Karpas-422 (cell line): Measurements from ENCODE around the gene GIPC1. TPM values are rescaled to one million over a fixed set of nuclear protein-coding genes. Genes with fewer than 3 reads are reported as not detected.

Source experiments
- DNase-seq: peaks from one replicate; pipeline ENCODE4 v3.0.0-alpha.2; 2015
- H2AFZ ChIP-seq: fragments of 200-600 bp; sonication (generic); 2 replicates; pipeline ENCODE4 v1.6.1; 2014; ENCODE audit warnings: antibody characterized with exemption, low read length, mixed read lengths
- H3K27ac ChIP-seq: fragments of 200-600 bp; sonication (generic); 2 replicates; pipeline ENCODE4 v1.5.1; 2014; ENCODE audit warnings: mild to moderate bottlenecking, low read length, moderate library complexity
- H3K27me3 ChIP-seq: fragments of 200-600 bp; sonication (generic); 2 replicates; pipeline ENCODE4 v1.6.1; 2014; ENCODE audit warnings: low read length, mixed read lengths
- H3K36me3 ChIP-seq: fragments of 200-600 bp; sonication (generic); 2 replicates; pipeline ENCODE4 v1.6.1; 2014; ENCODE audit warnings: low read length, mixed read lengths; ENCODE audit not compliant: insufficient read depth
- H3K4me1 ChIP-seq: fragments of 200-600 bp; sonication (generic); 2 replicates; pipeline ENCODE4 v1.6.1; 2014; ENCODE audit warnings: mild to moderate bottlenecking, low read length, mixed read lengths
- H3K4me2 ChIP-seq: fragments of 200-600 bp; sonication (generic); 2 replicates; pipeline ENCODE4 v1.6.1; 2014; ENCODE audit warnings: low read length, low read depth, mild to moderate bottlenecking; ENCODE audit not compliant: poor library complexity, severe bottlenecking
- H3K4me3 ChIP-seq: fragments of 200-600 bp; sonication (generic); 2 replicates; pipeline ENCODE4 v1.5.1; 2014; ENCODE audit warnings: mild to moderate bottlenecking, antibody characterized with exemption, low read length, mixed read lengths
- H3K79me2 ChIP-seq: fragments of 200-600 bp; sonication (generic); 2 replicates; pipeline ENCODE4 v1.6.1; 2014; ENCODE audit warnings: mild to moderate bottlenecking, low read length, mixed read lengths
- H3K9ac ChIP-seq: fragments of 200-600 bp; sonication (generic); 2 replicates; pipeline ENCODE4 v1.6.0; 2014; ENCODE audit warnings: low read length
- H3K9me2 ChIP-seq: fragments of 200-600 bp; sonication (generic), shearing (Covaris generic); replicated peaks from 2 replicates; pipeline ENCODE4 v1.6.0; 2014; ENCODE audit warnings: mild to moderate bottlenecking, low read length, moderate library complexity; ENCODE audit not compliant: insufficient read depth
- H3K9me3 ChIP-seq: fragments of 300-700, 200-600 bp; sonication (generic); 2 replicates; pipeline ENCODE4 v1.6.1; 2014; ENCODE audit warnings: low read length, mixed read lengths
- H4K20me1 ChIP-seq: fragments of 200-600 bp; sonication (generic); 2 replicates; pipeline ENCODE4 v1.6.1; 2014; ENCODE audit warnings: mild to moderate bottlenecking, antibody characterized with exemption, low read length, low read depth; ENCODE audit not compliant: insufficient read depth
- total RNA-seq: library from RNA; depleted of rRNA; stranded (reverse); fragments of >200 nt; shearing (Covaris generic); gene quantifications from 2 replicates; pipeline ENCODE4 v1.2.3, GENCODE V29; 2014; ENCODE audit warnings: low replicate concordance

GIPC1 gene
- total RNA-seq, 1 experiment from 2014 or later: 1.9 TPM

- H2AFZ ChIP-seq: no peak overlapping the region
- no peak overlapping the region for H3K4me3 ChIP-seq
- no peak overlapping the region for H3K9ac ChIP-seq
Measured at GRCh38 chr19:14525729-14526128, 29.8 kb upstream of the GIPC1 start.

GRCh38 chr19:14520543-14520942 is 24.6 kb upstream of the GIPC1 start:
- H4K20me1 ChIP-seq: peaks cover 22% of the 10 kb centered on the region
- H3K9me3 ChIP-seq: no peaks in the 10 kb centered on the region
- no peaks in the 10 kb centered on the region for H3K27me3 ChIP-seq
- H3K9ac ChIP-seq: no peak overlapping the region
- H3K36me3 ChIP-seq: peaks cover 14% of the 10 kb centered on the region
- no peak for DNase-seq
- H3K79me2 ChIP-seq: peaks cover 21% of the 10 kb centered on the region
- H3K4me3 ChIP-seq: no peak overlapping the region
- no peak overlapping the region for H3K27ac ChIP-seq
- H3K9me2 ChIP-seq: no peaks in the 10 kb centered on the region
- H2AFZ ChIP-seq: no peak overlapping the region
- H3K4me2 ChIP-seq: no peak overlapping the region
- H3K4me1 ChIP-seq: peaks cover 20% of the 10 kb centered on the region

More at GRCh38 chr19:14525729-14526128, 29.8 kb upstream of the GIPC1 start:
- no peak overlapping the region for H3K4me2 ChIP-seq
- H3K27ac ChIP-seq: no peak overlapping the region
- H3K9me3 ChIP-seq: no peaks in the 10 kb centered on the region
- peaks cover 14% of the 10 kb centered on the region for H3K4me1 ChIP-seq
- H3K79me2 ChIP-seq: peaks cover 11% of the 10 kb centered on the region
- no peak for DNase-seq
- no peaks in the 10 kb centered on the region for H3K27me3 ChIP-seq
- no peaks in the 10 kb centered on the region for H3K36me3 ChIP-seq
- H3K9me2 ChIP-seq: no peaks in the 10 kb centered on the region
- no peaks in the 10 kb centered on the region for H4K20me1 ChIP-seq

GRCh38 chr19:14519860-14520407 is 24.0 kb upstream of the GIPC1 start:
- no peak overlapping the region for H3K27ac ChIP-seq
- peaks cover 22% of the 10 kb centered on the region for H3K4me1 ChIP-seq
- no peaks in the 10 kb centered on the region for H3K9me3 ChIP-seq
- H4K20me1 ChIP-seq: peaks cover 28% of the 10 kb centered on the region
- no peak overlapping the region; the same call in 1 of the 2 replicates for H2AFZ ChIP-seq
- H3K4me2 ChIP-seq: no peak overlapping the region
- H3K36me3 ChIP-seq: peaks cover 20% of the 10 kb centered on the region
- no peak for DNase-seq
- H3K4me3 ChIP-seq: no peak overlapping the region
- peaks cover 21% of the 10 kb centered on the region for H3K79me2 ChIP-seq
- H3K9me2 ChIP-seq: no peaks in the 10 kb centered on the region
- H3K9ac ChIP-seq: no peak overlapping the region
- no peaks in the 10 kb centered on the region for H3K27me3 ChIP-seq

DNA sequence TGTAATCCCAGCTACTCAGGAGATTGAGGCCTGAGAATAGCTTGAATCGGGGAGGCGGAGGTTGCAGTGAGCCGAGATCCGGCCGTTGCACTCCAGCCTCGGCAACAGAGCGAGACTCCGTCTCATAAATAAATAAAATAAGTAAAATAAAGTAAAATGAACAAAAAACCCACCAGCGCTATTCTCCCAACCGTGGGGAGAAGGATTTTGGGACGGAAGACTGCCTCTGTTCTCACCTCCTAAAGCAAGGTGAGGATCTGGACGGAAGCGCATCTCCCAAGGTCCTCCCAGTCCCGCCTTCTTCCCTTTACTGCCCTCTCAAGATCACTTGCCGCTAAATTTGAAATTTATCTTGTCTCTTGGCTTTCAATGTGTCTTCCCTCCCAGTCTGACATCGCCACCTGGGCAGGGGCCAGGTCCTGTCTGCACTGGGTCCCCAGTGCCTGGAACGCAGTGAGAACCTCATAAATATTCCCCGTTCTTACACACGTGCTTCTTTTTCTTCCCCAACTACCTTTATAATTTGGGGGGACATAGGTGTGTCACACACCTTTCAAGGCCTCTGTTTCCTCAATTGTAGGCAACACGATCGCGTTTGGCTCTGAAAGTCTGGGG is 23.4 kb upstream of the GIPC1 start:
- peaks cover 25% of the 10 kb centered on the region for H3K36me3 ChIP-seq
- H2AFZ ChIP-seq: no peak overlapping the region
- no peaks in the 10 kb centered on the region for H3K9me2 ChIP-seq
- DNase-seq: no peak
- no peaks in the 10 kb centered on the region for H3K27me3 ChIP-seq
- H3K9me3 ChIP-seq: no peaks in the 10 kb centered on the region
- peak overlapping the region; percentile 78 for H3K4me2 ChIP-seq
- H3K9ac ChIP-seq: peak overlapping the region; percentile 71; the same call in 1 of the 2 replicates
- no peak overlapping the region for H3K27ac ChIP-seq
- peak overlapping the region; percentile 70; the same call in 1 of the 2 replicates for H3K4me3 ChIP-seq
- H3K79me2 ChIP-seq: peaks cover 21% of the 10 kb centered on the region
- H3K4me1 ChIP-seq: peaks cover 22% of the 10 kb centered on the region
- H4K20me1 ChIP-seq: peaks cover 28% of the 10 kb centered on the region

DNA sequence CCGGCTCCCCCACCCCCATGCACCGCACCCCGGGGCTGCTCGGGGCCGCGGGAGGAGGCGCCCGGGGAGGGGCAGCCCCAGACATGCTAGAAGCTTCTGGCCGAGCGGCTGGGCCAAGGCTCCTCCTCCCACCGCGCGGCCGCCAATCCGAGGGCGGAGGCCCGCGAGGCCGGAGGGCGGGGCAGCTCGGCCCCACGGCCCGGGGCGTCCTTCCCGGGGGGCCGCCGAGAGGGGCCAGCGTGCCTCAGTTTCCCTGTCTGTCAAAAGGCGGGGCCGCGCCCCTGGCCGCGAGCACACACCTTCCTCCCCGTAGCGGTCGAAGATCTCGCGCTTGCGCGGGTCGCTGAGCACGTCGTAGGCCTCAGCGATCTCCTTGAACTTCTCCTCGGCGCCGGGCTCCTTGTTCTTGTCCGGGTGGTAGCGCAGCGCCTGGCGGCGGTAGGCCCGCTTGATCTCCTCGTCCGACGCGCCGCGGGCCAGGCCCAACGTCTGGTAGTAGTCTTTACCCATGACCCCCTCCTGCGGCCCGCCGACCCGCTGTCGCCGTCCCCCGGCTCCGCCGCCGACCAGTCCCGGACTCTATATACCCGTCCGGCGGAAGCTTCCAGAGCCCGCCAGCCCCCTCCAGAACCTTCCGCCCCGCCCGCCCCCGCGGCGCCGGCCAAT is 22.0 kb upstream of the GIPC1 start, which contains the start of gene DNAJB1:
Gene DNAJB1 (minus strand): TSS at position 558 of the 666 bp plus-strand sequence. CDS start 48 bp downstream, at position 510.
- Histone ChIP-seq H3K9ac (peak within 1 kb of the TSS; percentile 97), H3K27ac (peak within 1 kb of the TSS; percentile 60), H3K36me3 (peaks cover 25% of the 10 kb centered on the region), H3K4me2 (peak within 1 kb of the TSS; percentile 93), H3K79me2 (peaks cover 21% of the 10 kb centered on the region), H3K4me3 (peak within 1 kb of the TSS; percentile 85), H3K4me1 (peaks cover 22% of the 10 kb centered on the region), H2AFZ (peak within 1 kb of the TSS; percentile 84; the same call in 1 of the 2 replicates), H3K27me3 (no peaks in the 10 kb centered on the region), H4K20me1 (peaks cover 28% of the 10 kb centered on the region), H3K9me2 (no peaks in the 10 kb centered on the region), H3K9me3 (no peaks in the 10 kb centered on the region)
- peak; percentile 80 for DNase-seq

DNA sequence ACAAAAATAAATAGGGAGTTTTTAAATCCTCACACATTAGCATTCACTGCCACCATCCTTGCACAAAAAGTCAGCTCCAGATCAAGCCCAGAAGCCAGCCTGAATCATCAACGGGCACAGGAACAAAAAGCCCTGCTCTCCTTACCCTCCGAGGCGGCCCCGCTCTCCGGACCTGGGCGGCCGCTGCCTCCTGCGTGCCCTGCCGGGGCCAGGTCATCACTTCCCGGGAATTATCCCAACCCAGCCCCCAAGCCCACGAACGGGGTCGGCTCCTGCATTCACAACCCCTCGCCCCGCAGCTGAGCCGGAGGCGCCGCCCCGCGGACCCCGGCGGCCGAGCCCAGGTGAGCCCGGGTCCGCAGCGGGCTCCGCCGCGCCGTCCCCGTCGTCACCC is 21.5 kb upstream of the GIPC1 start:
- H3K9me3 ChIP-seq: no peaks in the 10 kb centered on the region
- 0 out of 2 replicates have a peak overlapping the region, but pooled peaks have one; percentile 60 for H3K27ac ChIP-seq
- H3K4me2 ChIP-seq: peak overlapping the region; percentile 93
- H4K20me1 ChIP-seq: peaks cover 28% of the 10 kb centered on the region
- peaks cover 22% of the 10 kb centered on the region for H3K4me1 ChIP-seq
- peak overlapping the region; percentile 97 for H3K9ac ChIP-seq
- peaks cover 21% of the 10 kb centered on the region for H3K79me2 ChIP-seq
- no peaks in the 10 kb centered on the region for H3K27me3 ChIP-seq
- DNase-seq: no peak
- H3K4me3 ChIP-seq: peak overlapping the region; percentile 85
- no peaks in the 10 kb centered on the region for H3K9me2 ChIP-seq
- no peak overlapping the region for H2AFZ ChIP-seq
- H3K36me3 ChIP-seq: peaks cover 25% of the 10 kb centered on the region

GRCh38 chr19:14516746-14517438 is 21.0 kb upstream of the GIPC1 start:
- Histone ChIP-seq H3K4me1 (peaks cover 22% of the 10 kb centered on the region), H3K4me3 (peak overlapping the region; percentile 85), H3K9me3 (no peaks in the 10 kb centered on the region), H3K27me3 (no peaks in the 10 kb centered on the region), H3K9ac (peak overlapping the region; percentile 97), H3K36me3 (peaks cover 25% of the 10 kb centered on the region), H3K27ac (no peak overlapping the region), H2AFZ (no peak overlapping the region), H3K9me2 (no peaks in the 10 kb centered on the region), H4K20me1 (peaks cover 28% of the 10 kb centered on the region), H3K4me2 (peak overlapping the region; percentile 93), H3K79me2 (peaks cover 21% of the 10 kb centered on the region)
- DNase-seq: no peak
